GM21381 (cell line): ENCODE measurements around the gene UBAC1.
"Not testable (repeated sequence)": the region's sequence is repeated elsewhere in the genome, so short reads cannot be mapped to it uniquely, and the experiment has no call there.

Source experiments
- ATAC-seq: cut with Tn5 transposase; IDR thresholded peaks from one replicate; pipeline ENCODE4 v1.9.1; 2021; ENCODE audit warnings: mild to moderate bottlenecking, moderate library complexity; ENCODE audit not compliant: unreplicated experiment

The UBAC1 gene

DNA sequence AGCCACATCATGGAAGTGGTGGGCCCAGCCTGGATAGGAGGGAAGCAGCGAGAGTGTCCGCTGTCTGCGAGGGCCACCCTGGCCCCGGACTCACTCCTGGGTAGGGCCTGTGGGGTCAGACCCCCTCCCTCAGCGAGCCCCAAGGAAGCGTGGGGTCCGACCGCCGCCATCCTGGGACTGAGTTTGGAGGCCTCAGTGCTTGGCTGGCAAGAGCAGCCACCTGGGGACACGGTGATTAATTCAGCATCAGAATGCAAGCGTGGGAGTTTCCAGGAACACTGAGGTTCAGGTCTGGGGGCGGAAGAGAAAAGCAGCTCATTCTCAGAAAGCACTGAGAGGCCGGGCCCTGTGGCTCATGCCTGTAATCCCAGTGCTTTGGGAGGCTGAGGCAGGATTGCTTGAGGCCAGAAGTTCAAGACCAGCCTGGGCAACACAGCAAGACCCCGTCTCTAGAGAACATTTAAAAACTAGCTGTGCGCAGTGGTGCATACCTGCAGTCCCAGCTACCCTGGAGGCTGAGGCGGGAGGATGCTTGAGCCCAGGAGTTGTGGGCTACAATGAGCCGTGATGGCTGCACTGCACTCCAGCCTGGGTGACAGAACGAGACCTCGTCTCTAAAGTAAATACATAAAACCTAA, 35.6 kb downstream of the UBAC1 start:
- no peak for ATAC-seq

DNA sequence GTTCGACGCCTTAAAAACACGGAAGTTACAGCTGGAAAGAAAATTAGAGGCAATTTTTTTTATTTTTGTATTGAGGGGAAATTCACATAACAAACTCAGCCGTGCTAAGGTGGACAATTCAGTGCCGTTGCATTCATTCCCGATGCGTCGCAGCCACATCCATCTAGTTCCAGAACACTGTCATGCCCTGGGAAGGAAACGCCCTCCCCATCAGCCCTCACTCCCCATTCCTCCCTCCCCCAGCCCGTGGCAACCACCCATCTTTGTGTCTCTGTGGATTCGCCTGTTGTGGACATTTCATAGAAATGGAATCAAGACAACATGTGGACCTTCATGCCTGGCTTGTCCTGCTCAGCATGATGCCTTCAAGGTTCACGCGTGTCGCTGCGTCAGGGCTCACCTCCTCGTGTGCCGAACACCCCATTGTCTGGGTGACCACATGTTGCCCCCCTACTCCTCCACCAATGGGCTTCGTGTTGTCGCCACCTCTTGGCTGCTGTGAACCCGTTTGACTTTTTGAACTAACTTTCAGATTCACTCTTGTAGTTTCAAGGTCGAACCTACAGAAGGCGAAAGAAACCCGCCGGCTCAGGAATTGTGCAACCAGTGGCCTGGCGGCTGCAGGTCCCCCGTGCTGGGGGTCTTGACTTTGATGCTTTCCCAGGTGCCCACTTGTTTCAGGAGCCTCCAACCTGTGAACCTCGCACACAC, 36.4 kb downstream of the UBAC1 start:
- ATAC-seq, result no peak

DNA sequence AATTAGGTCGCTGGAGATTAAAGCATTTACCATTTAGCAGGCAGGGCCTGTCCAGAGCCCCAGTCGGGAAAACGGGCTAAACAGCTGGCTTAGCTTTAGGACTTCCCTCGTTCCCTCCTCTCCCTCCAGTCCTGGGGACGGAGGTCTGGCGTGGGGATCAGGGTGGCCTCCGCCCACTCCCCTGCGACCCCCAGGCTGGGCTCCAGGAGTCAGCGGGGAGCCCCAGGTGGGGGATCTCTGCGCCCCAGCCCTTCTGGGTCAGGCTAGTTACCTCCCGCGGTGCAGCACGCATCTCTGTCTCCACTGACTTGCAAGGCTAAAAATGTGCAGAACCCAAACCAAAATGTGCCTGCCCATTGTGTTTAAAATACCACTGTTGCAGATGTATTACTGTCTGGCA, 37.7 kb downstream of the UBAC1 start:
- no peak for ATAC-seq

DNA sequence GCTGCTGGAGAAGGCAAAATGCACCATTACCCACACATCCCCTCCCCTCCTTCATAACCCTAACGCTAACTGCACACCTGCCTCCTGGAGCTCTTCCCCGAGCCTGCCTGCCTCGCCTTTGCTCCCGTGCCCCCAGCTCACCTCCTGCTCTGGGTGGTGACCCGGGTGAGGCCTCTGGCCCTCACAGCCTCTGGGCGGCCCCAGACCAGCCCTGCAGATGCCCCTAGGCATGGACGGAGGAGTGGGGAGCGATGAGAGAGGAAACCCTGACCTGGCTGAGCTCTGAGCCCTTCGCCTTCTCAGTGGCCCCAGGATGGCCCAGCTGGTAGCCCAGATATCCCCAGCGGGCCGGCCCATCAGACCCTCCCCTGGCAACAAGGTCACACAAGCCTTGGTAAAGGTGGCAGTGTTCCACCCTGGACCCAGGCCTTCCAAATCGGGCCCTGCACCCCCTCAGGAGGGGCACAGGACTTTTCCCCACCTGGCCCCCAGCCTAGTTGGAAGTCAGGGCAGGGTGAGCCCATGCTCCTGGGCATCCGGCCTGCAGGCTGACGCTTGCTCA, 39.3 kb downstream of the UBAC1 start:
- ATAC-seq, result no peak

DNA sequence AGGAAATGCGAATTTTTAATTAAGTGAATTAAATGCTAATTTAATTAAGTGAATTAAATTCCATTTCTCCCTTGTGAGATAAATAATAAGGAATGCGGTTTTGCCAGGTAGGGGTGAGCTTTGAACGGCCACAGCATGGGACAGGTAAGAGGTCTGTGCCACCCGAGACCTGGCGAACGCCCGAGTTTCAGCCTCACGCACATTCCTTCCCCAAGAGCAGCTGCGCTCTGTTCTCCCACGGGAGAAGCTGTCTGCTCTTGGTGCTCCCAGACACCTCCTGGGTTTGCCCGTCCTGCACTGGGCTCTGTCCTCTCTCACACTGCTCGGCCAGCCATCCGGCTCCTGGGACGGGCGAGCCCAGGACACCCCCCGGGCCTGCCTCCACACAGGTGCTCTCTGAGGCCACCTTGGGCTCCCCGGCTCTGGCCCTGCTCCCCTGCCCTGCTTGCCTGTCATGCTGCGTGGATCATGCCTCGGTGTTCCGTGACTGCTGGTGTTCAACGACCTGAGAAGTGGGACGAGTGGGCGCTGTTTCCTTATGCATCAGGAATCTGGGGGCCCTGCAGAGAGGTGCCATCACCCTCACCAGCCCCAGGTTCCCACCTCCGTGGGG, 40.1 kb downstream of the UBAC1 start:
- ATAC-seq, result no peak

DNA sequence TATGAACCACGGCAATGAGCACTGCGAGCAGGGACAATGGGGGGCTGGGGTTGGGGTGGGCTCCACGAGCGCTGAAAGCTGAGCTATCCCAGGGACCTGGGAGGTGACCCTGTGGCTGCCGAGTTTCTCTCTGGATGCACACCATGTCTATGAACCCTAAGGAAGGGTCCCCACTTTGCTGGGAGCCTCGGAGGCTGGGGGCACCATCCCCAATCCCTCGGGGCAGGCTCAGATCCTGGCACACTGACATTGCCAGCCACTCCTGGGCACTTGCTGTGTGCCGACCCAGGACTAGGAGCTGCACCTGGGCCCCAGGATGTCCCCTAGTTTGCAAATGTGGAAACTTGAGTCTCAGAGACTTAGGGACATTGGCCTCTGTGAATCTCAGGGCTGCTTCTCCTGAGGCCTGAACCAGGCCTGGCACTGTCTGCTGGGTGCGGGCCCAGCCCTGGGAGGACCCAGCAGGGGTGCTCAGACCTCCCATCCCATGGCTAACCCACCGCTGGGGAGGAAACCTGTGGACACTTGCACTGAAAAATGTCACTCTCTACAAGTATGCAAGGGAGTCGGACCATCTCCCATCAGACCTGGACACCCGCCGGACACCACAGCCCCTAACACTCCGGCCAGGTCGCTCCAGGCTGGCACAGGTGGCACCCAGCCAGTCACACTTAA, 40.8 kb downstream of the UBAC1 start:
- ATAC-seq, result no peak

DNA sequence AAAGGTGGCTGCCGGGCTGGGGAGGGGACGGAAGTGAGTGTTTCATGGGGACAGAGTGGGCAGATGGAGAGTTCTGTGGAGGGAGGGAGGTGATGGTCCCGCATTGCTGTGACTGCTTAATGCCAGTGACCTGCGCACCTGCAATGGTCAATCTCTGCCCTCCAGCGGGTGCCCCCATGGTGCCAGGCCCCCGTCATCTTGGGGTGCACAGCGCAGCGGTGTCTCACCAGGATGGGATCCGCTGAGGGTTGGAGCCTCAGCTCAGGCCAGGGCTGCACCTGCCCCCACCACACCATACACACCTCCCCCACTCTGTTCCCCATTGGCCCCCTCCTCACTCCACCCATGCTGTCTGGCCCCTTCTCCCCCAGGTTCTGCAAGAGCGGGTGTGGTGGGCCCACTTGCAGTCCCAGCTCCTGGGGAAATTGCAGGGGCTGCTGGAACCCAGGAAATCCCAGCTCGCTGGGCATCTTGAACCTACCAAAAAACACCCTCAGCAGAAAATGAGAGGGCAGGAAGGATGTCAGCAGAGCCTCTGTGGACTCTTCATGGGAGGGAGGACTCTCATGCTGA, 41.8 kb downstream of the UBAC1 start:
- ATAC-seq, result no peak

DNA sequence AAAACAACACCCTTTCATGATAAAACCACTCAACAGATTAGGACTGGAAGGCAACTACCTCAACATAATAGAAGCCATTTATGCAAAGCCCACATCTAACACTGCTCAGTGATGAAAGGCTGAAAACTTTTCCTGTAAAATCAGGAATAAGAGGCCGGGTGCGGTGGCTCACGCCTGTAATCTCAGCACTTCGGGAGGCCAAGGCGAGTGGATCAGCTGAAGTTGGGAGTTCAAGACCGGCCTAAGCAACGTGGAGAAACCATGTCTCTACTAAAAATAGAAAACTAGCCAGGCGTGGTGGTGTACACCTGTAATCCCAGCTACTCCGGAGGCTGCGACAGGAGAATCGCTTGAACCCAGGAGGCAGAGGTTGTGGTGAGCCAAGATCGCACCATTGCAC, 44.9 kb downstream of the UBAC1 start:
- not testable (repeated sequence) for ATAC-seq

DNA sequence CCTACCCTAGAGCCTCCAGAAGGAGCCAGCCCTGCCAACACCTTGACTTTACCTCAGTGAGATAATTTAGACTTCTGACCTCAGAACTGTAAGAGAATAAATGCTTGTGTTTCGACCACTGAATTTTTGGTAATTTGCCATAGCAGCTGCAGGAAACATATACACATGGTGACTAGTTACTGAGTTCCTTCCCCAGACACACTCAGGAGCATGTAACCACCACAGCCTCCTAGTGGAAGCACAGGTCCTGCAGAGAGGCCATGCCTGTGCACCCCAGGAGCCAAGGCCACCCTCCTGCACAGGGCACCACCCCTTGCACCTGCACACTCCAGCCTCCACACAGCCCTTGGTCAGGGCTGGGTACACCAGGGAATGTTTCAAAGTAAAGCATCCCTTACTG, 46.3 kb downstream of the UBAC1 start:
- ATAC-seq, result no peak

DNA sequence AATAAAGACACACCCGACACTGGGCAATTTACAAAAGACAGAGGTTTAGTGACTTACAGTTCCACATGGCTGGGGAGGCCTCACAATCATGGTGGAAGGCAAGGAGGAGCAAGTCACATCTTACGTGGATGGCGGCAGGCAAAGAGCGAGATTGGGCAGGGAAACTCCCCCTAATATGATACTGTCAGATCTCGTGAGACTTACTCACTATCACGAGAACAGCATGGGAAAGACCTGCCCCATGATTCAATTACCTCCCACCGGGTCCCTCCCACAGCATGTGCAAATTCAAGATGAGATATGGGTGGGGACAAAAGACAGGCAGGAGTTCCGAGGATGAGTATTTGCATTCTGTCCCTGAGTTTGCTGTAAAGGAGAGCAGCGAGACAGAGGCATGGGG, 49.9 kb downstream of the UBAC1 start:
- ATAC-seq, result not testable (repeated sequence)

DNA sequence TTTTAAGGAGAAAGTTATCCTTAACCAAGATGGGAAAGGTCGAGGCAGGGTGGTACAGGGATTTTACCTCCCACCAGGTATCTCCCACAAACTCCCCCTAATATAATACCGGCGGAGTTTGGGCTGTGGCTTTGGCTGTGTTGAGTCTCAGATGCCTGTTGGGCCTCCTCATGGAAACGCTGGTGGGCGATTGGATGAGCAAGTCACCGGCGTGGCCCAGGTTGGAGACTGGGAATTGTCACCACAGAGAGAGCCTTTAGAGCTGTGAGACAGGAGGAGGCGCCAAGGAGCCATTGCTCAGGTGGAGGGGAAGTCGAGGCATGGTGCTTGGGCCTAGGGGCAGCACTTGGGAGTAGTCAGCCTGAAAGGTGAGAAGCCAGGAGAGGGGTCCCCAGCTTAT, 50.4 kb downstream of the UBAC1 start:
- no peak for ATAC-seq

DNA sequence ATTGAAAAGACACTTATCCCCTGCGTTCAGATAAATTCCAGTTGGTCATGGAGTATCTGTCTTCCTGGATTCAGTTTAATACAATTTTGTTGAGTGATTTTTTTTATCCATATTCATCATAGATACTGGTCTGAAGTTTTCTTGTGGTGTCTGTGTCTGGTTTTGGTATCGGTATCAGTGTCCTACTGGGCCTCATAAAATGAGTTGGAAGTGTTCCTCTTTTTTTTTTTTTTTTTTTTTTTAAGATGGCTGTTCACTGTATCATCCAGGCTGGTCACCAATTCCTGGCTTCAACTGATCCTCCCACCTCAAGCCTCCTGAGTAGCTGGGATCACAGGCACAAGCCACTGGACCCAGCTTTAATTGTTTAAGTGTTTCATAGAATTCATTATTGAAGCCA, 51.0 kb downstream of the UBAC1 start:
- ATAC-seq, result no peak

DNA sequence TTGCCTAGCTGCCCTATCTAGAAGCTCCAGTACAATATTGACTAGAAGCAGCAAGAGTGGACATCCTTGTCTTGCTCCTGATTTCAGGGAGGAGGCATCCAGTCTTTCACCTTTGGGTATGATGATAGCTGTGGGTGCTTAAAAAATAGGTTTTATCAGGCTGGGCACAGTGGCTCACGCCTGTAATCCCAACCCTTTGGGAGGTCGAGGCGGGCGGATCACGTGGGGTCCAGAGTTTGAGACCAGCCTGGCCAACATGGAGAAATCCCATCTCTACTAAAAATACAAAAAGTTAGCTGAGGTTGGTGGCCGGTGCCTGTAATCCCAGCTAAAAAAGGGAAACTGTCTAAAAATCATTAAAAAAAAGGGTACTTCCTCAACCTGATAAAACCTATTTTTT, 51.8 kb downstream of the UBAC1 start:
- no peak for ATAC-seq

DNA sequence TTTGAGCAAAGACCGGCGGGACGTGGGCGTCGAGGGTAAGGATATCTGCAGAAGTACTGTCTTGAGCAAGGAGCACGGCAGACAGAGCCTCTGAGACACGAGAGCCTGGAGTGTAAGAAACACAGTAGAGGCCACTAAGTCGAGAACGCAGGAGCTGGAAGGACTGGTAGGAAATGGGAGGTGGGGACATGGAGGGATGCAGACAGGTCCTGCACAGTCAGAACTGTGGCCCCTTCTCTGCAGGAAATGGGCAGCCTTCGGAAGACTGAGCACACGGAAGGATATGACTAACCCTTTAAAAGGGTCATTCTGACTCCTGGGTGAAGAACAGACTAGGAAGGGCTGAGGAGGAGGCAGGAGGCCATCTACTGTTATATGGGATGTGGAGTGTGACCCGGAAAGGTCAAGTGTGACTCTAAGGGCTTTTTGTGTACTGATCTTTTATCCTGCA, 52.4 kb downstream of the UBAC1 start:
- ATAC-seq, result no peak

DNA sequence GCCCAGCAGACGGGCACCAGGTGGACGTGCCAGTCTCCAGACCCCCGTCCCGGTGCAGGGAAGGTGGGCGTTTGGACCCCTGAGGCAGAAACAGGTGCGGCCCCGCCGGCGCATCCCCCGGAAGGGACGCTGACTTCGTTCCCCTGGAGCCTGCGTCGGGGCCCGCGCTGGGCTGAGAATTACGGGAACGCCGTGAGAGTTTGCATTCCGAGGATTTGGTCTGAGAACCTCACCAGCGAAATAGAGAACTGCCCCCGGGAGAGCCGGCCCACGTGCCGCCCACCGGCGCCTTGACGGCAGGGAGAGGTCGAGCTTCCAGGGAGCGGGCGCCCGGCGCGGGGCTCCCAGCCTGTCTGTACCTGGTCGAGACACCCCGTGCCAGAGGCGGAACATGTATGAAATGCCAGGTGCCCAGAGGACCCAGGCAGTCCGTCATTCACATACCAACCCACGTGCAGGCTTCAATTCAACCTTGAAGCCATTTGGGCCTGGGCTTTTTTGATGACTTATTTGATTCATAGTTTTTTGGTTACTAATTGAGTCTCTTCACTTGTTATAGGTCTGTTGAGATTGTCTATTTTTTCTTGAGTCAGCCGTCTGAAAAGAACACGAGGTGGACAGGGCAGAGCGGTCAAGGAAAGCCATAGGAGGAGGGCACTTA, 53.0 kb downstream of the UBAC1 start:
- ATAC-seq, result peak; percentile 4

DNA sequence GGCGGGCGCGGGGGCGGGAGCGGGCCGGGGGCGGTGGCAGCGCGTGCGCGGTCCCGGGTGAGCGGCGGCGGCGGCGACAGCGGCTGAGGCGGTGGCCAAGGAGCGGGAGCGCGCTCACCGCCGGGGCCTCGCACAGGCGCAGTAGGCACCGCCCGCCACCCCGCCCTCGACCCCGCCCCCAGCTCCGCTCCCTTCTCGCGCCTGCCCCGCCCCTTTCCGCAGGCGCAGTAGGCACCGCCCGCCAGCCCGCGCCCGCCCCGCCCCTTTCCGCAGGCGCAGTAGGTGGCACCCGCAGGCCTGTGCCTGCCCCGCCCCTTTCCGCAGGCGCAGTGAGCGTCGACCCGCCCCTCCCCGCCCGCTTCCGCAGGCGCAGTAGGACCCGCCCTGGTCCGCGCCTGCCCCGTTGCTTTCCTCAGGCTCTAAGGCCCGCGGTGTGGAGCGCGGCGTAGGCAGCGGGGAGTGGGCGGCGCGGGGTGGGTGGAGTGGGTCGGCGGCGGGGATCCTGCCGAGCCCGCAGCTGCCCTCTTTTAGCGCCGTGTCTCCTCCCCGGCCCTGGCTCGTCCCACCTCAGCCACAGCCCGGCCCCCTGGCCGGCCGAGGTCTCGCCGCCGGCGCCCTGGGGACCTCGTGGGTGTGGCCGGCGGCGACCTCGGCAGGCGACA, 53.6 kb downstream of the UBAC1 start, which contains the start of gene CAMSAP1:
Gene CAMSAP1, minus strand, starts transcription at position 116 of the 662 bp plus-strand sequence. CDS start 387 bp downstream, outside the sequence.
- ATAC-seq, result peak; percentile 73

DNA sequence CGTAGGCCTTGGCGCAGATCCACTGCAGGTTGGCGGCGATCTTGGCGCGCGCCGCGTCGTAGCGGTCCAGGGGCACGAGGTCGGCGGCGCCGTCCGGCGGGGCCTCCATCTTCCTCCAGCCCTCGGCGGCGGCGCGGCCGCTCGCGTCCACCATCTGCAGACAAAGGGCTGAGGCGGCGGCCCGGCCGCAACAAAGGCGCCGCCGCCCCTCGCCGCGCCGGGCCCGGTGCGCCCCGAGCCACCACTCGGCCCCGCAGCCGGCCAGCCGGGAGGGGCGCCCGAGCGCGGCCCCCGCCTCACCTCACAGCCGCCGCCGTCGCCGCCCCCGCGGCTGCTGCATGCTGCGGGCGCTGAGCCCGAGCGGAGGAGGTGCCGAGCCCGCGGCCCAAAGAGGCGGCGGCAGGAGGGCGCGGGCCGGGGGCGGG, 54.2 kb downstream of the UBAC1 start:
- peak; percentile 18 for ATAC-seq

DNA sequence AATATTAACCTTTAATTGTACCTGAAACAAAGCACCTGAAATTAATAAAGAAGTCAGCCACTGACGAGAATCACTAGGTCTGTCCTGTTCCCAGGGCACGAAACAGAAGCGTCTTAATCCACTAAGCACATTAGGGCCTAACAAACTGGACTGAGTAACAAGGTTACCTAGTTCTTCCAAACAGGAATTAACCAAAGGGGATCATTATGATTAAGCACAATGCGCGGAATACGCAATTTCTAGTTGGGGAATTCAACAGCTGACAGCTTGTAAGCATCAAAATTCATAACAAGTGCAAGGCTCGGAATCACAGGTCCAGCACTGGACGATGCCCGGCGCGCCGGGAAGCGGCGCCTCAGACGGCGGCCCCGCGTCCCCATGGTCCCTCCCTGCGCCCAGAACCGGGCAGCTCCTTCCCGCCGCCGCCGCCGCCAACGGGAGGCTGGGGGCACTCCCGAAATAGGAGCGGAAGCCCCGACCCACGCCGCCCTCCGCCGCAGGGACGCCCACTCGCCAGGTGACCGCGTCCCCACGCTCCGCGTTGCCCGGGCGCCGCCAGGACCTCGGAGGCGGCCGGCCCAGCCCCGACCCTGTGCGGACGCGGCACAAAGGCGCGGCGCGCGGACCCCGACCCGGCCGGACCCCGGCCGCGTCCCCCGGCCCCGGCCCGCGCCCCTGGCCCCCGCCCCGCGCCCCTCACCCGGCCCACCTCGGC, 54.7 kb downstream of the UBAC1 start:
- peak; percentile 7 for ATAC-seq
